SK-N-SH (cell line): ENCODE data around the gene MELK. TPM values are rescaled to one million over a fixed set of nuclear protein-coding genes. Genes with fewer than 3 reads are reported as not detected.

ENCODE experiments used
- CTCF ChIA-PET: fragments of 300-600, 350-600 bp; formaldehyde crosslinking; extraction: SDS; loops from one replicate; lab custom pipeline; 2021; lab: Yijun Ruan, JAX
- POLR2A ChIA-PET: fragments of 350-600 bp; sonication (Branson Sonifier 250); formaldehyde crosslinking; extraction: SDS; loops from one replicate; lab custom pipeline; 2020; ENCODE audit warnings: antibody characterized with exemption, inconsistent platforms; lab: Yijun Ruan, JAX
- DNase-seq: peaks from one replicate; pipeline ENCODE4 v3.0.0; 2012
- H2AFZ ChIP-seq: fragments of 200-600 bp; sonication (generic); 2 replicates; pipeline ENCODE4 v1.8.1; 2016; ENCODE audit warnings: antibody characterized with exemption, mild to moderate bottlenecking, low read depth
- H3F3A ChIP-seq: fragments of 200-600 bp; sonication (generic); replicated peaks from 2 replicates; pipeline ENCODE3; 2016; ENCODE audit warnings: antibody characterized with exemption, mild to moderate bottlenecking; ENCODE audit not compliant: insufficient read depth
- H3K27ac ChIP-seq, 2 experiments: fragments of 200-500 bp in 1 of 2; fragments of 200-600 bp in 1 of 2; sonication (Bioruptor generic) in 1 of 2; sonication (generic), shearing (Covaris generic) in 1 of 2; 2 replicates each; pipeline versions ENCODE4 v1.5.1 to v1.6.1; 2014 to 2016; ENCODE audit warnings: low read depth in 2 of 2, inconsistent platforms in 1 of 2, low read length in 1 of 2, mild to moderate bottlenecking in 1 of 2, mixed read lengths in 1 of 2
- H3K27me3 ChIP-seq: fragments of 200-600 bp; sonication (generic), shearing (Covaris generic); 2 replicates; pipeline ENCODE4 v1.6.1; 2016; ENCODE audit warnings: mixed run types; ENCODE audit not compliant: insufficient read depth
- H3K36me3 ChIP-seq, 2 experiments: fragments of 200-500 bp in 1 of 2; fragments of 200-600 bp in 1 of 2; sonication (Bioruptor generic) in 1 of 2; sonication (generic) in 1 of 2; replicated peaks in 1 of 2; 2 replicates each; pipeline versions ENCODE3 to v1.5.1; 2014 to 2016; ENCODE audit warnings: low read length in 1 of 2, mild to moderate bottlenecking in 1 of 2; ENCODE audit not compliant: insufficient read depth in 2 of 2, control insufficient read depth in 1 of 2
- H3K4me1 ChIP-seq, 2 experiments: fragments of 200-500 bp in 1 of 2; fragments of 200-600 bp in 1 of 2; sonication (Bioruptor generic) in 1 of 2; sonication (generic), shearing (Covaris generic) in 1 of 2; 2 replicates each; pipeline versions ENCODE4 v1.5.1 to v1.6.1; 2014 to 2016; ENCODE audit warnings: low read depth in 1 of 2, low read length in 1 of 2, mixed run types in 1 of 2; ENCODE audit not compliant: insufficient read depth in 2 of 2, control insufficient read depth in 1 of 2
- H3K4me2 ChIP-seq: fragments of 200-600 bp; sonication (generic), shearing (Covaris generic); 2 replicates; pipeline ENCODE4 v1.6.1; 2017; ENCODE audit warnings: mixed run types
- H3K4me3 ChIP-seq, 2 experiments: fragments of 200-500 bp in 1 of 2; fragments of 200-600 bp in 1 of 2; sonication (Bioruptor generic) in 1 of 2; sonication (generic), shearing (Covaris generic) in 1 of 2; 2 replicates each; pipeline versions ENCODE4 v1.5.1 to v1.8.1; 2014 to 2016; ENCODE audit warnings: low read depth in 2 of 2, inconsistent platforms in 1 of 2, low read length in 1 of 2, mild to moderate bottlenecking in 1 of 2, mixed read lengths in 1 of 2, moderate library complexity in 1 of 2
- H3K79me2 ChIP-seq: fragments of 200-600 bp; sonication (generic); 2 replicates; pipeline ENCODE4 v1.8.1; 2017; ENCODE audit warnings: mild to moderate bottlenecking; ENCODE audit not compliant: insufficient read depth
- H3K9ac ChIP-seq: fragments of 200-600 bp; sonication (generic); 2 replicates; pipeline ENCODE4 v1.6.1; 2017; ENCODE audit warnings: mixed run types
- H3K9me2 ChIP-seq: fragments of 200-600 bp; sonication (generic); 2 replicates; pipeline ENCODE4 v1.6.1; 2017; ENCODE audit warnings: mixed run types
- H3K9me3 ChIP-seq: fragments of 200-600 bp; sonication (generic); 2 replicates; pipeline ENCODE4 v1.6.1; 2017; ENCODE audit warnings: mixed run types, mild to moderate bottlenecking, moderate library complexity
- H4K20me1 ChIP-seq: fragments of 200-600 bp; sonication (generic); 2 replicates; pipeline ENCODE4 v1.6.1; 2017; ENCODE audit warnings: mild to moderate bottlenecking, mixed run types; ENCODE audit not compliant: insufficient read depth
- CTCF ChIP-seq: fragments of 200-600 bp; sonication (generic); IDR thresholded peaks from 2 replicates; pipeline ENCODE4 v1.6.1; 2017; ENCODE audit warnings: antibody characterized with exemption, mild to moderate bottlenecking, moderate library complexity
- EZH2phosphoT487 ChIP-seq: fragments of 200-600 bp; sonication (generic); IDR thresholded peaks from 2 replicates; pipeline ENCODE4 v1.6.1; 2017; ENCODE audit warnings: low read depth, mixed run types, mild to moderate bottlenecking, antibody characterized with exemption, moderate library complexity, borderline replicate concordance
- FOXJ3 ChIP-seq: sonication (generic); formaldehyde crosslinking; IDR thresholded peaks from 2 replicates; pipeline ENCODE4 v1.5.1; 2020; ENCODE audit warnings: mild to moderate bottlenecking, missing genetic modification reagents
- FOXM1 ChIP-seq: IDR thresholded peaks from 2 replicates; pipeline ENCODE4 v1.4.0; 2012; ENCODE audit warnings: low read depth, mild to moderate bottlenecking
- GABPA ChIP-seq: IDR thresholded peaks from 2 replicates; pipeline ENCODE4 v1.4.0; 2012; ENCODE audit warnings: low read depth, mild to moderate bottlenecking
- JUND ChIP-seq: IDR thresholded peaks from 2 replicates; pipeline ENCODE4 v1.4.0; 2012
- MEF2A ChIP-seq: IDR thresholded peaks from 2 replicates; pipeline ENCODE4 v1.4.0; 2012; ENCODE audit warnings: low read depth, borderline replicate concordance
- NFIC ChIP-seq: IDR thresholded peaks from 2 replicates; pipeline ENCODE4 v1.4.0; 2012; ENCODE audit warnings: borderline replicate concordance
- NRF1 ChIP-seq: IDR thresholded peaks from 2 replicates; pipeline ENCODE4 v1.6.1; 2012; ENCODE audit warnings: low read depth, mild to moderate bottlenecking, low read length
- PBX3 ChIP-seq: IDR thresholded peaks from 2 replicates; pipeline ENCODE4; 2012
- RAD21 ChIP-seq: IDR thresholded peaks from 2 replicates; pipeline ENCODE4 v1.6.1; 2012; ENCODE audit warnings: mild to moderate bottlenecking, low read length
- RCOR1 ChIP-seq: fragments of 150-350 bp; IDR thresholded peaks from 2 replicates; pipeline ENCODE4 v1.6.1; 2017; ENCODE audit warnings: antibody characterized with exemption, low read length
- RXRA ChIP-seq: IDR thresholded peaks from 2 replicates; pipeline ENCODE4 v1.4.0; 2012; ENCODE audit warnings: low read depth, mild to moderate bottlenecking, borderline replicate concordance
- SIN3A ChIP-seq: IDR thresholded peaks from 2 replicates; pipeline ENCODE4 v1.6.1; 2012; ENCODE audit warnings: low read depth, mild to moderate bottlenecking, low read length, moderate library complexity, borderline replicate concordance
- TAF1 ChIP-seq: IDR thresholded peaks from 2 replicates; pipeline ENCODE4 v1.6.1; 2012; ENCODE audit warnings: low read depth, mild to moderate bottlenecking, low read length, moderate library complexity, borderline replicate concordance
- TEAD4 ChIP-seq: IDR thresholded peaks from 2 replicates; pipeline ENCODE4 v1.4.0; 2012; ENCODE audit warnings: mild to moderate bottlenecking, borderline replicate concordance; ENCODE audit not compliant: insufficient read depth
- WGBS: methylation state at CpG from one replicate; pipeline ENCODE4 v1.1.6; 2017; ENCODE audit warnings: low lambda C conversion rate; 5-methylcytosine and 5-hydroxymethylcytosine counted together
- polyA plus RNA-seq, 3 experiments: library from polyadenylated mRNA; depleted of rRNA; stranded (reverse); fragments of >200 nt; gene quantifications; 2 replicates each; pipeline ENCODE4 v1.2.3, GENCODE V29; 2012
- TF ChIP-seq, protein P1 (sequence below): IDR thresholded peaks from 2 replicates; pipeline ENCODE4 v1.4.0; 2012; ENCODE audit warnings: low read depth, borderline replicate concordance
- TF ChIP-seq, protein P2 (sequence below): fragments of 150-350 bp; IDR thresholded peaks from 2 replicates; pipeline ENCODE4 v1.6.1; 2016; ENCODE audit warnings: mild to moderate bottlenecking, low read depth, low read length

Gene MELK
- polyA plus RNA-seq, 1 of the 3 experiments (the other 2 are of a cell fraction), result 16.5 TPM

DNA sequence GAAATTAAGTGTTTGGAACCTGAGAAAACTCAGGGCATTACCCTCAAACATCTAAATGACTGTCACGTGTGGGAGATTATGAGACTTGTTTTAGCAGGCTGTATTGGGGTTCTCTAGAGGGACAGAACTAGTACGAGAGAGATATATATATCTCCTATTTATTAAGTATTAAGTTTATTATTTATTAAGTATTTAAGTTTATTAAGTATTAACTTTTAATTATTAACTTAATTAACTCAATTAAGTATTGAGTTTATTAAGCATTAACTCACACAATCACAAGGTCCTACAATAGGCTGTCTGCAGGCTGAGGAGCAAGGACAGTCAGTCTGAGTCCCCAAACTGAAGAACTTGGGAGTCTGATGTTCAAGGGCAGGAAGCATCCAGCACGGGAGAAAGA, 113.8 kb downstream of the MELK start:
- no peak overlapping the region for H3K4me2 ChIP-seq
- H3F3A ChIP-seq, result peaks cover 4% of the 10 kb centered on the region
- 93% methylated on average over 3 of the region's 3 CpGs for WGBS
- H4K20me1 ChIP-seq, result no peaks in the 10 kb centered on the region
- peaks cover 0 to 15% of the 10 kb centered on the region in 2 experiments for H3K36me3 ChIP-seq
- H3K4me1 ChIP-seq, result no peaks in the 10 kb centered on the region
- peaks cover 6% of the 10 kb centered on the region; the same call in 1 of the 2 replicates for H3K9me3 ChIP-seq
- no peak overlapping the region for H3K27ac ChIP-seq
- TF ChIP-seq RAD21 (no peak), TEAD4 (no peak), FOXM1 (no peak), GABPA (no peak), RCOR1 (no peak), TAF1 (no peak), NFIC (no peak)
- TF ChIP-seq, all 33 proteins: peak for 0
- POLR2A ChIA-PET, result no interaction called here
- no peak for DNase-seq
- H3K9me2 ChIP-seq, result no peaks in the 10 kb centered on the region
- CTCF ChIA-PET, result interaction anchor here (1.6 kb wide), 1 partner anchor 54 kb away, joined by 4 read pairs; no protein-coding TSS in a partner anchor
- H2AFZ ChIP-seq, result no peak overlapping the region
- no peaks in the 10 kb centered on the region for H3K79me2 ChIP-seq
- H3K9ac ChIP-seq, result no peak overlapping the region
- no peak overlapping the region for H3K4me3 ChIP-seq
- no peaks in the 10 kb centered on the region for H3K27me3 ChIP-seq

GRCh38 chr9:36690412-36691168, 117.9 kb downstream of the MELK start:
- Histone ChIP-seq H3K9me3 (no peaks in the 10 kb centered on the region), H3K36me3 (no peaks in the 10 kb centered on the region), H3K9ac (no peak overlapping the region), H3K4me3 (no peak overlapping the region), H3K4me2 (no peak overlapping the region), H3K27ac (no peak overlapping the region), H4K20me1 (no peaks in the 10 kb centered on the region), H3K79me2 (no peaks in the 10 kb centered on the region), H2AFZ (0 out of 2 replicates have a peak overlapping the region, but pooled peaks have one; percentile 24), H3K27me3 (no peaks in the 10 kb centered on the region), H3K9me2 (no peaks in the 10 kb centered on the region)
- POLR2A ChIA-PET, result no interaction called here
- WGBS, result 78% methylated on average over 1 of the region's 1 CpG
- DNase-seq, result no peak
- CTCF ChIA-PET, result no interaction called here
- no peak for TF ChIP-seq CTCF
- TF ChIP-seq PBX3, result no peak
- TF ChIP-seq JUND, result no peak
- TF ChIP-seq FOXJ3 (CRISPR knock-in tag), result no peak
- TF ChIP-seq, protein P1, sequence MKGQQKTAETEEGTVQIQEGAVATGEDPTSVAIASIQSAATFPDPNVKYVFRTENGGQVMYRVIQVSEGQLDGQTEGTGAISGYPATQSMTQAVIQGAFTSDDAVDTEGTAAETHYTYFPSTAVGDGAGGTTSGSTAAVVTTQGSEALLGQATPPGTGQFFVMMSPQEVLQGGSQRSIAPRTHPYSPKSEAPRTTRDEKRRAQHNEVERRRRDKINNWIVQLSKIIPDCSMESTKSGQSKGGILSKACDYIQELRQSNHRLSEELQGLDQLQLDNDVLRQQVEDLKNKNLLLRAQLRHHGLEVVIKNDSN, result no peak
- TF ChIP-seq RCOR1, result no peak
- no peak for TF ChIP-seq FOXM1
- TF ChIP-seq, protein P2, sequence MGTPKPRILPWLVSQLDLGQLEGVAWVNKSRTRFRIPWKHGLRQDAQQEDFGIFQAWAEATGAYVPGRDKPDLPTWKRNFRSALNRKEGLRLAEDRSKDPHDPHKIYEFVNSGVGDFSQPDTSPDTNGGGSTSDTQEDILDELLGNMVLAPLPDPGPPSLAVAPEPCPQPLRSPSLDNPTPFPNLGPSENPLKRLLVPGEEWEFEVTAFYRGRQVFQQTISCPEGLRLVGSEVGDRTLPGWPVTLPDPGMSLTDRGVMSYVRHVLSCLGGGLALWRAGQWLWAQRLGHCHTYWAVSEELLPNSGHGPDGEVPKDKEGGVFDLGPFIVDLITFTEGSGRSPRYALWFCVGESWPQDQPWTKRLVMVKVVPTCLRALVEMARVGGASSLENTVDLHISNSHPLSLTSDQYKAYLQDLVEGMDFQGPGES, result no peak
- no peak for TF ChIP-seq SIN3A
- no peak for TF ChIP-seq MEF2A
- TF ChIP-seq TAF1, result no peak
- TF ChIP-seq TEAD4, result no peak
- no peak for TF ChIP-seq GABPA
- no peak for TF ChIP-seq NRF1
- TF ChIP-seq RAD21, result no peak
- TF ChIP-seq NFIC, result no peak
- no peak for TF ChIP-seq RXRA
- TF ChIP-seq EZH2phosphoT487, result no peak
- TF ChIP-seq, all 33 proteins: peak for 0
- Histone ChIP-seq H3F3A (no peaks in the 10 kb centered on the region), H3K4me1 (no peaks in the 10 kb centered on the region)
